ENCODE results near the gene CHL1.

Gene CHL1

DNA sequence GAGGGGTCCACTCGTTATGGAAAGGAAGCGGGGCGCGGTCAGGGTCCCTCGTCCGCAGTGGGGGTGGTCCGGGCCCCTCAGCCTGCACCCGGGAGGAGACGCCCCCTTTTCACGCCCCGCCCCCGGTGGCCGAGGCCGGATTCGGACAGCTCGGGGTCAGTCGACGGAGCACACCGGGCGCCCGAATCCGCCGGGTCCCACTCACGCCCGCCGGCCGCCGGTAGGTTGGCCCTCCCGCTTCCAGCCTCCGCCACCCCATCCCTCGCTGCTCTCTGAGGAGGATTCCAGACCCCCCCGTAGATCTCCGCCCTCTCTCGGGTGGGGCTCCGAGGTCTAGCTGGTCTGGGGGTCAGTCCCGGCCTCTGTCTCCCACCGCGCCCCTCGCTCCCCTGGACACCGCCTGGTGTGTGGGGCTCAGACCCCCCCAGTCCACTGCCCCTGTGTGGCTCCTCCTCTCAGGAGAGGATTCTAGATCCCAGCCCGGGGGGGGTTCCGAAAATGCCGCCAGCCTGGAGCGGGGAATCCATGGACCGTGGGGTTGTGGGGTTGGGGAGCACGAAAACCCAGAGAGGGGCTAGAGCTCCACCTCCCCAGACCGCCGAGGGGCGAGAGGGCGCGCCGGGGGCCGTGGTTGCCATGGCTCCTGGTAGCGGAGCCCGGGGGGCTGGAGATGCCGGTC, 725 bp downstream of the CHL1 start:
- H3K9me3 ChIP-seq (ENCODE audit: control insufficient read depth, insufficient read depth, low read length) = no peaks in the 10 kb centered on the region
- no peak overlapping the region for H3K27ac ChIP-seq (ENCODE audit: low read depth, low read length)
- no peak overlapping the region for H3K9ac ChIP-seq (ENCODE audit: low read depth, low read length)
- no peaks in the 10 kb centered on the region for H3K4me1 ChIP-seq (ENCODE audit: control insufficient read depth, insufficient read depth, low read length)
- H3K36me3 ChIP-seq (ENCODE audit: control insufficient read depth, insufficient read depth, low read length) = no peaks in the 10 kb centered on the region
- H3K4me3 ChIP-seq (ENCODE audit: low read depth, low read length) = peak overlapping the region; percentile 63
- H3K27me3 ChIP-seq (ENCODE audit: control insufficient read depth, insufficient read depth, low read length) = peaks cover 58% of the 10 kb centered on the region

- H3K4me3 ChIP-seq (ENCODE audit: low read depth, low read length) = peak overlapping the region; percentile 63
- H3K27me3 ChIP-seq (ENCODE audit: control insufficient read depth, insufficient read depth, low read length) = peaks cover 58% of the 10 kb centered on the region
Observed at GRCh38 chr3:197828-198491, 1.4 kb downstream of the CHL1 start.

GRCh38 chr3:199835-200234, 3.3 kb downstream of the CHL1 start:
- Histone ChIP-seq H3K27me3 (ENCODE audit: control insufficient read depth, insufficient read depth, low read length) (peaks cover 51% of the 10 kb centered on the region), H3K36me3 (ENCODE audit: control insufficient read depth, insufficient read depth, low read length) (no peaks in the 10 kb centered on the region), H3K4me3 (ENCODE audit: low read depth, low read length) (no peak overlapping the region), H3K27ac (ENCODE audit: low read depth, low read length) (no peak overlapping the region), H3K9ac (ENCODE audit: low read depth, low read length) (no peak overlapping the region), H3K4me1 (ENCODE audit: control insufficient read depth, insufficient read depth, low read length) (no peaks in the 10 kb centered on the region), H3K9me3 (ENCODE audit: control insufficient read depth, insufficient read depth, low read length) (no peaks in the 10 kb centered on the region)

More at GRCh38 chr3:197828-198491, 1.4 kb downstream of the CHL1 start:
- Histone ChIP-seq H3K9me3 (ENCODE audit: control insufficient read depth, insufficient read depth, low read length) (no peaks in the 10 kb centered on the region), H3K27ac (ENCODE audit: low read depth, low read length) (no peak overlapping the region), H3K36me3 (ENCODE audit: control insufficient read depth, insufficient read depth, low read length) (no peaks in the 10 kb centered on the region), H3K9ac (ENCODE audit: low read depth, low read length) (no peak overlapping the region), H3K4me1 (ENCODE audit: control insufficient read depth, insufficient read depth, low read length) (no peaks in the 10 kb centered on the region)

DNA sequence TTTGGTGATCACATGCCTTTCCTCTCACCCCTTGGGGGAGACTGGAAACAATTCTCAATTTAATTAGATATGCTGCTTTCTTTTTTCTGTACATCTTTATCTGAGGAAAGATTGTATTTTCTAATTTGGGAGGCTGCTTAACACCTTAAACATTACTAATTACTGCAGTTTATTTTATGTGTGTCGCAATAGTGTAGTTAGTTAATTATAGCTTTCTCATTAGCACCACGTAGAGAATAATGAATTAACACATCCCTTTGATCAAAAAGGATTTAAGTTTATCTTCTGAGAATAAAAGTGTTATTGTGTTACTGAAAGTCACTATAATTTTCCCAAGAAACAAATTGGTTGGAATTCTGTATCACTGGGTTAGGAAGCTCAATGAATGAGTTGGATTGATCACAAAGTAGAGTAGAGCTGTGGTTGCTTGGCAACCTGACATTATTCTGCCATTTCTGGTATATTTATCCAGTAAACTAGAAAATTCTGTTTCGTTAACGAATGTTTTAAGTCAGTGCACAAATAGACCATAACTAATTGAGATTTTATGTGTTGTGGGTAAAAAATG, 4.3 kb downstream of the CHL1 start:
- Histone ChIP-seq H3K4me1 (ENCODE audit: control insufficient read depth, insufficient read depth, low read length) (no peaks in the 10 kb centered on the region), H3K9ac (ENCODE audit: low read depth, low read length) (no peak overlapping the region), H3K9me3 (ENCODE audit: control insufficient read depth, insufficient read depth, low read length) (no peaks in the 10 kb centered on the region), H3K4me3 (ENCODE audit: low read depth, low read length) (no peak overlapping the region), H3K36me3 (ENCODE audit: control insufficient read depth, insufficient read depth, low read length) (no peaks in the 10 kb centered on the region), H3K27me3 (ENCODE audit: control insufficient read depth, insufficient read depth, low read length) (peaks cover 41% of the 10 kb centered on the region), H3K27ac (ENCODE audit: low read depth, low read length) (no peak overlapping the region)

- no peaks in the 10 kb centered on the region for H3K9me3 ChIP-seq (ENCODE audit: control insufficient read depth, insufficient read depth, low read length)
Observed at GRCh38 chr3:204102-204501, 7.5 kb downstream of the CHL1 start.

GRCh38 chr3:207973-208372, 11.4 kb downstream of the CHL1 start:
- Histone ChIP-seq H3K9me3 (ENCODE audit: control insufficient read depth, insufficient read depth, low read length) (no peaks in the 10 kb centered on the region), H3K36me3 (ENCODE audit: control insufficient read depth, insufficient read depth, low read length) (no peaks in the 10 kb centered on the region), H3K9ac (ENCODE audit: low read depth, low read length) (no peak overlapping the region), H3K27me3 (ENCODE audit: control insufficient read depth, insufficient read depth, low read length) (no peaks in the 10 kb centered on the region), H3K27ac (ENCODE audit: low read depth, low read length) (no peak overlapping the region), H3K4me3 (ENCODE audit: low read depth, low read length) (no peak overlapping the region), H3K4me1 (ENCODE audit: control insufficient read depth, insufficient read depth, low read length) (no peaks in the 10 kb centered on the region)

More at GRCh38 chr3:204102-204501, 7.5 kb downstream of the CHL1 start:
- H3K27ac ChIP-seq (ENCODE audit: low read depth, low read length) = no peak overlapping the region
- H3K36me3 ChIP-seq (ENCODE audit: control insufficient read depth, insufficient read depth, low read length) = no peaks in the 10 kb centered on the region
- no peak overlapping the region for H3K9ac ChIP-seq (ENCODE audit: low read depth, low read length)
- H3K4me1 ChIP-seq (ENCODE audit: control insufficient read depth, insufficient read depth, low read length) = no peaks in the 10 kb centered on the region
- peaks cover 8% of the 10 kb centered on the region for H3K27me3 ChIP-seq (ENCODE audit: control insufficient read depth, insufficient read depth, low read length)
- H3K4me3 ChIP-seq (ENCODE audit: low read depth, low read length) = no peak overlapping the region

DNA sequence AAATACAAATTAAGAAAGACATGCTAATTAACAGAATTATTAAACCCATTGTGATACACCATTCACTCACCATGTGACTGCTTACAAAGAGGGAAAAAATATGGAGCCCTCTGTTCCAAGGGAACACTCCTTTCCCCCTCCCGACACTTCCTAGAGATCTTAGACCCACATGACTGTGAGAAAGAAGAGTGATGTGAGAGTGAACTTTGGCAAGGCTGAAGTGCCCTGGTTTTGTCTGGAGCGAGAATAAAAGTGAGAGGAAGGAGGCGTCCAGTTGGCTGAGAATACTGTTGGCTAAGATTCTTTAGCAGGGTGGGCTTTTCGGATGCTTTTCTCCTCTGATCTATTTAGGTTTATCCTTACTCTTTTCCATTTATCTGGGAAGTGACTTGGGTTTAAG, 14.1 kb downstream of the CHL1 start:
- no peak overlapping the region for H3K4me3 ChIP-seq (ENCODE audit: low read depth, low read length)
- H3K27me3 ChIP-seq (ENCODE audit: control insufficient read depth, insufficient read depth, low read length) = no peaks in the 10 kb centered on the region
- H3K27ac ChIP-seq (ENCODE audit: low read depth, low read length) = no peak overlapping the region
- H3K4me1 ChIP-seq (ENCODE audit: control insufficient read depth, insufficient read depth, low read length) = no peaks in the 10 kb centered on the region
- no peaks in the 10 kb centered on the region for H3K36me3 ChIP-seq (ENCODE audit: control insufficient read depth, insufficient read depth, low read length)
- H3K9ac ChIP-seq (ENCODE audit: low read depth, low read length) = no peak overlapping the region
- no peaks in the 10 kb centered on the region for H3K9me3 ChIP-seq (ENCODE audit: control insufficient read depth, insufficient read depth, low read length)

- no peak overlapping the region for H3K27ac ChIP-seq (ENCODE audit: low read depth, low read length)
- H3K9ac ChIP-seq (ENCODE audit: low read depth, low read length) = no peak overlapping the region
- no peaks in the 10 kb centered on the region for H3K9me3 ChIP-seq (ENCODE audit: control insufficient read depth, insufficient read depth, low read length)
- no peaks in the 10 kb centered on the region for H3K36me3 ChIP-seq (ENCODE audit: control insufficient read depth, insufficient read depth, low read length)
- H3K27me3 ChIP-seq (ENCODE audit: control insufficient read depth, insufficient read depth, low read length) = no peaks in the 10 kb centered on the region
- H3K4me3 ChIP-seq (ENCODE audit: low read depth, low read length) = no peak overlapping the region
- no peaks in the 10 kb centered on the region for H3K4me1 ChIP-seq (ENCODE audit: control insufficient read depth, insufficient read depth, low read length)
Observed at GRCh38 chr3:212432-212831, 15.9 kb downstream of the CHL1 start.

DNA sequence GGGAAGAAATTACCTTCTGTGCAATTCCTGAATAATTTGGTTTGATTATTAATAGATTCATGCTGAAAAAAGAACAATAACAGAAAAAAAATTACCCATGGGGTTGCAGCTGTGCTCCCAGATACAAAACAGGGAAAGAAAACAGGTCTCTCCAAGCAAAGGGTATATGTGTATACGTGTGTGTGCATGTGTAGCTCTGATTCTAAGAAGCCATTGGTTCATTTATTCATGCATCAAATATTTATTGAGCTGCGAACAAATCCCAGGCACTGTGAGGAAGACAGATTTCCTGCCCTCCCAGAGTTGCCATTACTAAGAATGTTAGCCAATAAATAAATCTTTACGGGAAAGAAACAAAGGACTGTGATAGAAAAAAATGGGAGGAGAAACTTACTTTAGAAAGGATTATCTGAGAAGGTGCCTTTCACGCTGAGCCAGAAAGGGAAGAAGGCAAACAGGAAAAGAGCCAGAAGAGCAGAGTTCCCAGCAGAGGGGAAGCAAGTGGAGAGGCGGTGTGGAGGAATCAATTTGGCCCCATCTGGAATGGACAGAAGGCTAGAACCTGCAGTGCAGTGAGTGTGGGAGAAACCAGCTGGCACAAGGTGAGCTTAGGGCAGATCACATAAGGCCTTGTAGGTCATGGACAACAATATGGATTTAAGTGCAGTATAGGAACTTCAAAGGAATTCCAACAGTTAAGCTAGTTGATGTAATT, 20.7 kb downstream of the CHL1 start:
- no peak overlapping the region for H3K9ac ChIP-seq (ENCODE audit: low read depth, low read length)
- no peaks in the 10 kb centered on the region for H3K9me3 ChIP-seq (ENCODE audit: control insufficient read depth, insufficient read depth, low read length)
- no peaks in the 10 kb centered on the region for H3K27me3 ChIP-seq (ENCODE audit: control insufficient read depth, insufficient read depth, low read length)
- no peak overlapping the region for H3K27ac ChIP-seq (ENCODE audit: low read depth, low read length)
- H3K4me3 ChIP-seq (ENCODE audit: low read depth, low read length) = no peak overlapping the region
- no peaks in the 10 kb centered on the region for H3K36me3 ChIP-seq (ENCODE audit: control insufficient read depth, insufficient read depth, low read length)
- no peaks in the 10 kb centered on the region for H3K4me1 ChIP-seq (ENCODE audit: control insufficient read depth, insufficient read depth, low read length)

- H3K27me3 ChIP-seq (ENCODE audit: control insufficient read depth, insufficient read depth, low read length) = no peaks in the 10 kb centered on the region
- H3K27ac ChIP-seq (ENCODE audit: low read depth, low read length) = no peak overlapping the region
- H3K9ac ChIP-seq (ENCODE audit: low read depth, low read length) = no peak overlapping the region
- H3K4me1 ChIP-seq (ENCODE audit: control insufficient read depth, insufficient read depth, low read length) = no peaks in the 10 kb centered on the region
- no peaks in the 10 kb centered on the region for H3K36me3 ChIP-seq (ENCODE audit: control insufficient read depth, insufficient read depth, low read length)
- H3K4me3 ChIP-seq (ENCODE audit: low read depth, low read length) = no peak overlapping the region
- H3K9me3 ChIP-seq (ENCODE audit: control insufficient read depth, insufficient read depth, low read length) = no peaks in the 10 kb centered on the region
Observed at GRCh38 chr3:217948-218347, 21.4 kb downstream of the CHL1 start.
